SH-SY5Y (cell line): Measurements from ENCODE around the gene AKAP8L.

Source experiments
- GATA2 ChIP-seq: IDR thresholded peaks from 2 replicates; pipeline ENCODE4 v1.6.1; 2011; ENCODE audit warnings: mild to moderate bottlenecking, low read depth, low read length
- GATA3 ChIP-seq: IDR thresholded peaks from 2 replicates; pipeline ENCODE4 v1.6.1; 2011; ENCODE audit warnings: low read depth, mild to moderate bottlenecking, low read length, moderate library complexity

DNA sequence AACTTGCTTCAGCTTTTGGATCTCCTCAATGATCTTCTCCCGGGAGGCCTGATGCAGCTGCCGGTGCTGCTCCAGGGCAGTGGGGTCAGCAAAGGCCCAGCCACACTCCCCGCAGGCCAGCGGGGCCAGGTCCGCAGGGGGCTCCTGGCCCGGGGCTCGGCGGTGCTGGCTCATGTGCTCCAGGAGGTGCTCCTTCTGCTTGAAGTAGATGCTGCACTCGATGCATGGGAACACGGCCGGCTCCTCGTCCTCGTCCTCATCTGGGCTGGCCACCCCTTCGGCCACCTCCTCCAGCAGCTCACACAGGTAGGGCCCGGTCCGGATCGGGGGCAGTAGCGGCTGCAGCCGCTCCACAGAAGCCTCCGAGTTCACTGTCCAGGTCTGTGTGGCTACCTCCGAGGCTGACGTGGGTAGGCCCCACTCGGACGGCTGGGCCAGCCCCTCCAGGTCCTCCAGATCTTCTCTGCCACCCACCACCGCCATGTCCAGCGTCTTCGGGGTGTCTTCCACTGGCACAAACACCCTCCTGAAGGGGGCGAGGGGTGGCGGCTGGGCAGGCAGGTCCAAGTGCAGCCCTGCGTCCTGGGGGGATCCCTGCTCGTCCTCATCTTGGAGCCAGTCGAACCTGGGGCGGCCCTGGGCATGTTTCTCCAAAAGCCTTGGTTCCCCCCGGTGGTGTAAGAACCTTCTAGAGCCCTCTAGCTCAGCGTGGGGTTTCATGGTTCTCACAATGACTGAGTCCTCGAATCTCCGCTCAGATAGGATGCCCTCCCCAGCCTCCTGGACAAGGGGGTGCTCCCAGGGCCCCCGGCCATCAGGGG is 21.2 kb upstream of the AKAP8L start:
- TF ChIP-seq GATA2 = no peak
- no peak for TF ChIP-seq GATA3
